ENCODE measurements around the gene PODNL1.

GRCh38 chr19:13899912-13900584 is 38.2 kb downstream of the PODNL1 start:
- TF ChIP-seq ASH2L (IDR thresholded peaks at IDR 0.05; ENCODE audit: low read length) = no peak
- no peak for TF ChIP-seq CTCF (IDR thresholded peaks at IDR 0.05; ENCODE audit: control extremely low read depth in 1 of 3, insufficient read depth in 1 of 3, low read depth in 1 of 3, low read length in 3 of 3)
- no peak for TF ChIP-seq POLR2A (IDR thresholded peaks at IDR 0.05; ENCODE audit: control extremely low read depth in 1 of 2, low read depth in 2 of 2, low read length in 2 of 2)
- no peak for TF ChIP-seq SP2 (IDR thresholded peaks at IDR 0.05; ENCODE audit: low read length)
- no peak for TF ChIP-seq CEBPB (IDR thresholded peaks at IDR 0.05; ENCODE audit: low read depth, low read length)
- no peak for TF ChIP-seq SP1 (IDR thresholded peaks at IDR 0.05; ENCODE audit: low read depth, low read length)
- TF ChIP-seq NANOG (IDR thresholded peaks at IDR 0.05; ENCODE audit: insufficient read depth, low read depth, low read length, poor library complexity, severe bottlenecking) = no peak
- TF ChIP-seq RAD21 (IDR thresholded peaks at IDR 0.05 in 1 of 2, conservative IDR thresholded peaks at IDR 0.05 in 1 of 2; ENCODE audit: low read depth in 2 of 2, low read length in 2 of 2) = no peak

Data from H1 (cell line).